HG03342 (cell line): ENCODE data around the gene OR4D10.
A peak's percentile ranks its signal among the peaks of the same experiment; 100 is the strongest.
"Not testable (repeated sequence)": the region's sequence is repeated elsewhere in the genome, so short reads cannot be mapped to it uniquely, and the experiment has no call there.

ENCODE experiments used
- ATAC-seq: cut with Tn5 transposase; IDR thresholded peaks from one replicate; pipeline ENCODE4 v1.9.1; 2021; ENCODE audit warnings: mild to moderate bottlenecking, moderate library complexity; ENCODE audit not compliant: unreplicated experiment

OR4D10 gene

GRCh38 chr11:59473015-59473414 is at the start of gene OR4D10:
Gene OR4D10 (plus strand): TSS chr11:59473315. CDS start chr11:59477430, 4,115 bp downstream.
- ATAC-seq, result no peak

GRCh38 chr11:59423835-59424234 is 49.3 kb upstream of the OR4D10 start:
- no peak for ATAC-seq

GRCh38 chr11:59425131-59425530 is 48.0 kb upstream of the OR4D10 start:
- no peak for ATAC-seq

GRCh38 chr11:59426361-59427067 is 46.6 kb upstream of the OR4D10 start, which contains the start of gene OR5A2:
Gene OR5A2 (minus strand): TSS chr11:59426413. CDS start chr11:59422953, 3,460 bp downstream.
- no peak for ATAC-seq

GRCh38 chr11:59427068-59427382 is 46.1 kb upstream of the OR4D10 start:
- ATAC-seq, result no peak

DNA sequence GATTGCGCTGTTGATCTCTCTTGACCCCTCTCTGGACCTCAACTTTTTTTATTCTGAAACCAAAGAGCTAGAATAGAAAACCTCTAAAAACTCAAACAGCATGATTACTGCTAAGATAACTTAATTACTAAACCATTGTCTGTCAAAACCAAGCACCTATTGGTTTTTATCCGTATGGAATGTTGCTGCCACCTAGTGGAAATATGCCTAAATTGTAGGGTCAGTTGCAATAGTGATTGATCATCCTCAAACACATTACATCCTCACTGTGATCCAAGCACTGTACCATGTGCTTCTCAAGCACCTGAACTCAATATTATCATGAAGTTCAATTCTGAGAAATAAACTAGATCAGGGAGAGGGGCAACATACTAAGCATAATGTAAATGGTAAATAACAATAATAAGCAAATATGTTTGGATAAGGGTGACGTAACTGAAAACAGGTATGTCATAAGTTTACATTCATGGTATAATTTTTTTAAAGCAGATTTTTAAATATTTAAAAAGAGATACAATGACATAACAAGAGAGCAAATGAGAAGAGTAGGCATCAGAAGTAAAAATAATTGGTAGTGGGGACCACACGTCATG is 43.1 kb upstream of the OR4D10 start:
- peak; percentile 84 for ATAC-seq

DNA sequence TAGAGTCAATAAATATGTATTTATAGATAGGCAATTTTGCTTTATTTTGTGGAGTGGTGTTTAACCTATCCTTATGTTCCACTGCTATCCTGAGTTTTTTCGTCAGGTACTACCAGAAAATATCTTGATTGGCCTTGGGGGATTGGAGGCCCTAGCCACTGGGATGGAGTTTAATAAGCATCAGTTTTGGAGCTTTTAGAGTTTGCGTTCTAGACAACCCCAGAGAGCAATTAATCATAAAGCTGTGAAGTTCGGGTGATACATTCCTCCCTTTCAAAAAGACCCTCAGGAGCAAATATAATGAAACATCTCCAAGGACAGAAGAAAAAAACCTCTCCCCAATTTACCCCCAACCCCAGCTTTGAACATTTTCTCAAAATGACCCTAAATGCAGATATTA is 36.9 kb upstream of the OR4D10 start, which contains the start of gene OR5A1:
Gene OR5A1, plus strand, starts transcription at position 301 of the 400 bp plus-strand sequence. CDS start 6,700 bp downstream, outside the sequence.
- ATAC-seq, result no peak

- no peak for ATAC-seq
These were observed 35.3 kb upstream of the OR4D10 start for GRCh38 chr11:59437770-59438169.

GRCh38 chr11:59445624-59446023 is 27.5 kb upstream of the OR4D10 start:
- not testable (repeated sequence) for ATAC-seq

DNA sequence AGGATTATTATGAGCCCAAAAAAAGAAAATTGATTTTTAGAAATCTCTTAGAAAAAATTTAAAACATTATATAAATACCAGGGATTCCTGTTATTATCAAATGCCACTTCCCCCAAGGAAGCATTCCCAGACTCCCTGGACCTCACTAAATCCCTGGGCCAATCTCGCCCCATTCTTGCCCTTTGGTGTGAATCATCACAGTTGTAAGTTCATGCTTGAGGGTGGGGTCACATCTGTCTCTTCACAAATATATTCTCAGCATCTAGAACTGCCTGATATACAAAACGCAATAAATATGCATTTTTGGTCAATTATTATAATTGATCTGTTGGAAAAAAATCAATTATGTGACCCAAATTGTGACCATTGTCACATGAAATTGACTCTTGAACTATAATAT is 24.6 kb upstream of the OR4D10 start:
- no peak for ATAC-seq

- ATAC-seq, result no peak
These were observed 16.5 kb upstream of the OR4D10 start, which contains the start of gene OR4D6 for GRCh38 chr11:59456661-59457060. Gene OR4D6 (plus strand): TSS chr11:59456961. CDS start chr11:59456961, 0 bp downstream.

- ATAC-seq, result no peak
These were observed 13.2 kb upstream of the OR4D10 start for GRCh38 chr11:59459916-59460315.

- no peak for ATAC-seq
These were observed 9.9 kb upstream of the OR4D10 start for GRCh38 chr11:59463190-59463641.

- ATAC-seq, result no peak
These were observed 2.1 kb downstream of the OR4D10 start for GRCh38 chr11:59475176-59475575.

DNA sequence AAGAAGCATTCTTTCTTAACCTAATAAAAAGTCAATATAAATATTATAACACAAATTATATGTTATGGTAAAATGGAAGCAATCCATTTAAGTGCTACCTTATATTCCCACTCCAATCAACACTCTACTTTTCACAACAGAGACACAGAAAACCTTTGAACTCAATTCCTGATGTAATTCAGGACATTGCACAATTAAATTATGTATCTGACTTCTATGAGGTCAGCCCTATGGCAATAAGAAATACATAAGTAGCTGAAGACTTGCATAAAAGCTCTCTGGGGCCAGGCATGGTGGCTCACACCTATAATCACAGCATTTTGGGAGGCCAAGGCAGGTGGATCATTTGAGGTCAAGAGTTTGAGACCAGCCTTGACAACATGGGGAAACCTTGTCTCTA is 6.8 kb downstream of the OR4D10 start:
- ATAC-seq, result no peak

GRCh38 chr11:59480359-59480758 is 7.2 kb downstream of the OR4D10 start:
- ATAC-seq, result no peak

GRCh38 chr11:59501931-59502330 is 28.8 kb downstream of the OR4D10 start:
- no peak for ATAC-seq

DNA sequence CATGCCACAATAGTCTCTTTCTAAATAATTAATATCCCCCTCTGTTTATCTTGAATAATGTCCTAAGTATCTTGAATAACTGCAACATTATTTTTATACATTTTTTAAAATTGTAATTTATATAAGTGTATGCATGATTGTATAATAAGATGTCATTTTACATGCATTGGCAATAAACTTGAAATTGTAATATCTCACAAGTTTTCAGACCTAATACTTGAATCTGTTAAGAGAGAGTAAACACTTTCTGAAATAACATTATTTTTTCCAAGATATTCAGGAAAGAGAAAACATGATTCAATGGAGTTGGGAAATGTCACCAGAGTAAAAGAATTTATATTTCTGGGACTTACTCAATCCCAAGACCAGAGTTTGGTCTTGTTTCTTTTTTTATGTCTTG is 30.2 kb downstream of the OR4D10 start, which contains the start of gene OR4D11:
Gene OR4D11, plus strand, starts transcription at position 301 of the 400 bp plus-strand sequence. Its CDS starts 0 bp downstream, at position 301.
- no peak for ATAC-seq

DNA sequence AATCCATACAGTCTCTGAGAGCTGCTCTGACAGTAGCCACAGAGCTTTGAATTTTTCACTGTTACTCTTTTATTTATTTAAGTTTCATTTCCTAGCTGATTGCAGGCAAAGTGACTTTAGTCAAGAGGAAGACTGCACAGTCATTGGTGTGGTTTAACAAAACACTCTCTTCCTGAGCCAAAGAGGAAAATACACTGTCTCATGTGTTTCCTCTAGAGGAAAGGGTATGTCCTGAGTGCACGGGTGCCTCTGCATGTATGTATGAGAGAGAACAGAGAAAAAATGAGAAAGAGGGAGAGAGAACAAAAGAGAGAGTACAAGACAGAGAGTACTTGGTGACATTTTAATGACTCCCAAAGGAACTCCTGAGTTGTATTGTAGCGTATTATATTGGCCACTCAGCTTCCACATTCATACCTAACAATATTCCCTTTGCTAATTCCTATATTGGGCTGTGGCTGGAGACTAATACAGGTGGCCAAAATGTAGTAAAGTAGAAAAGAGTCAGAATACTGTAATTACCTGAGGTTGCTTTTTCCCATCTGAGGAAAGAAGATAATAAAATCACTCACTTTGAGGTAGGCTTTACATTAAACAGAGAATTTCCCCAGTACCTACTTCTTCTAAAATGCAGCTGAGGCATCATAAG is 38.0 kb downstream of the OR4D10 start, which contains the start of gene OR4D9:
Gene OR4D9, plus strand, starts transcription at position 599 of the 649 bp plus-strand sequence. CDS start 3,374 bp downstream, outside the sequence.
- ATAC-seq, result no peak

DNA sequence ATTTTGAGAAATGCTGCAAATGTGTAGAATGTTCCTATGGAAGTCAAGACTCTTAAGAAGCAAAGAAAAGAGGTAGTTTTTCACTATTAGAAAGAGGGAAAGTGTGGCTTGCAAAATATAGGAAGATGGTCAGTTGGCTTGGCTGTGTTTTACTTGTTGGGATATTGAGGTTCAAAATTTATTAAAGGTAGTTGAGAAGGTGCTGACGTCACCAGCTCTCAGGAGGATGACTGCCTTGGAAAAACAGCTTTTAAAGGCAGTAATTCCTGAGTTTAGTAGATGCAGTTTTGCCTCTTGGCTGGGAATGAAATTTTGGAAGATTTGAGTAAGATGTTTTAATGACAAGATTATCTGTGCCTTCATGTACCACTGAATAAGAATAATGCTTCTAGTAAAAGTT is 38.6 kb downstream of the OR4D10 start:
- ATAC-seq, result no peak

GRCh38 chr11:59520139-59520538 is 47.0 kb downstream of the OR4D10 start:
- not testable (repeated sequence) for ATAC-seq
